CD4-positive, alpha-beta T cell (primary cell): ENCODE data around the gene OPTC. TPM values are rescaled to one million over a fixed set of nuclear protein-coding genes. Genes with fewer than 3 reads are reported as not detected.

ENCODE experiments used
- ATAC-seq: fragments of 200-7000 bp; cut with Tn5 transposase; one replicate; pipeline ENCODE4 v1.10.0; 2022; ENCODE audit warnings: mild to moderate bottlenecking; ENCODE audit not compliant: poor library complexity
- CTCF ChIA-PET: fragments of 350-600 bp; sonication (Branson Sonifier 250); formaldehyde crosslinking; loops from one replicate; lab custom pipeline; 2021; ENCODE audit warnings: antibody characterized with exemption, inconsistent platforms; lab: Charles Lee
- POLR2A ChIA-PET: fragments of 350-600 bp; sonication (Branson Sonifier 250); formaldehyde crosslinking; loops from one replicate; lab custom pipeline; 2021; ENCODE audit warnings: antibody characterized with exemption, inconsistent platforms; lab: Charles Lee
- DNase-seq, 14 experiments: peaks; one replicate each; pipeline ENCODE4 v3.0.0-alpha.2; 2013 to 2020; ENCODE audit warnings: mixed read lengths in 2 of 14
- H3K27ac ChIP-seq, 2 donors: one replicate each; pipeline versions ENCODE4 v1.5.1 to v1.7.0; 2013; ENCODE audit warnings: low read length in 2 of 2, low read depth in 1 of 2, mild to moderate bottlenecking in 1 of 2
- H3K27me3 ChIP-seq, 2 experiments: 1 replicate in 1 of 2; 2 replicates in 1 of 2; pipeline versions ENCODE4 v1.6.1 to v1.7.0; 2013; ENCODE audit warnings: low read length in 2 of 2, control low read depth in 1 of 2, mild to moderate bottlenecking in 1 of 2, moderate library complexity in 1 of 2; ENCODE audit not compliant: insufficient read depth in 2 of 2, control insufficient read depth in 1 of 2
- H3K36me3 ChIP-seq: one replicate; pipeline ENCODE4 v1.6.1; 2013; ENCODE audit warnings: low read length, control low read depth; ENCODE audit not compliant: insufficient read depth
- H3K4me1 ChIP-seq: one replicate; pipeline ENCODE4 v1.6.1; 2013; ENCODE audit warnings: low read length, control low read depth; ENCODE audit not compliant: insufficient read depth
- H3K4me3 ChIP-seq: one replicate; pipeline ENCODE4 v1.5.1; 2013; ENCODE audit warnings: mild to moderate bottlenecking, low read length, moderate library complexity
- H3K9me3 ChIP-seq, 2 experiments: 1 replicate in 1 of 2; 2 replicates in 1 of 2; pipeline versions ENCODE4 v1.6.1 to v1.7.0; 2013; ENCODE audit warnings: low read length in 2 of 2, mild to moderate bottlenecking in 2 of 2, control low read depth in 1 of 2, moderate library complexity in 1 of 2; ENCODE audit not compliant: control insufficient read depth in 1 of 2, insufficient read depth in 1 of 2
- H3K27ac Mint-ChIP-seq: one replicate; pipeline ENCODE4 v1.8.0; 2020; ENCODE audit warnings: mixed read lengths
- H3K27me3 Mint-ChIP-seq: one replicate; pipeline ENCODE4 v1.8.0; 2021; ENCODE audit warnings: mixed read lengths
- H3K36me3 Mint-ChIP-seq: one replicate; pipeline ENCODE4 v1.8.0; 2021; ENCODE audit warnings: low read depth, mixed read lengths
- H3K4me1 Mint-ChIP-seq: one replicate; pipeline ENCODE4 v1.8.0; 2021; ENCODE audit warnings: low read depth, mixed read lengths
- H3K4me3 Mint-ChIP-seq: one replicate; pipeline ENCODE4 v1.8.0; 2020; ENCODE audit warnings: mild to moderate bottlenecking, mixed read lengths
- H3K9me3 Mint-ChIP-seq: one replicate; pipeline ENCODE4 v1.8.0; 2020; ENCODE audit warnings: mixed read lengths
- intact Hi-C, 2 experiments: fragments of 100-400 bp; cut with DNase I in 1 of 2; cut with micrococcal nuclease in 1 of 2; formaldehyde crosslinking; loops; one replicate each; pipeline versions ENCODE4 v1.15.1 to v1.9.0; 2023 to 2025; cut with DNase I, micrococcal nuclease
- total RNA-seq, 174 experiments: library from RNA in 2 of 174; stranded (reverse) in 2 of 174; gene quantifications; one replicate each; pipeline ENCODE4 v1.2.3 and lab custom pipeline; 2021 to 2026
- TF ChIP-seq, protein P1 (sequence below): fragments of 200-600 bp; IDR thresholded peaks from one replicate; pipeline ENCODE4 v1.8.0; 2022; ENCODE audit warnings: antibody characterized with exemption, mild to moderate bottlenecking

Gene OPTC
- total RNA-seq, 2 experiments from 2014 or later: not detected

DNA sequence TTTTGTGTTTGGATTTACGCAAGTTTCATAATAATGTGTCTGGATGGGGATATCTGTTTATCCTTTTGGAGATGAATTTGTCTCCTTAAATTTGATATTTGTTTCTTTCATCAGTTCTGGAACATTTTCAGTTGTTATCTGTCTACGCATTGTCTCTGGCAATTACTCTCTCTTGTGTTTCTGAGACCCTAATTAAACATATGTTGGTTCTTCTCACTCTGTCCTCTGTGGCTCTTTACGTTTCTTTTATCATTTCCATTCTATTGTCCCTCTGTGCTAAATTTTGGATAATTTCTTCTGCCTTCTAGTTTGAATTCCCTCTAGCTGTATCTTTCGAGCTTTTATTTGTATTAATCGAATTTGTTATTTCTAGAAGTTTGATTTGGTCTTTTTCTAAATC is 35.9 kb upstream of the OPTC start:
- POLR2A ChIA-PET: no interaction called here
- no peaks in the 10 kb centered on the region for H3K4me1 Mint-ChIP-seq

DNA sequence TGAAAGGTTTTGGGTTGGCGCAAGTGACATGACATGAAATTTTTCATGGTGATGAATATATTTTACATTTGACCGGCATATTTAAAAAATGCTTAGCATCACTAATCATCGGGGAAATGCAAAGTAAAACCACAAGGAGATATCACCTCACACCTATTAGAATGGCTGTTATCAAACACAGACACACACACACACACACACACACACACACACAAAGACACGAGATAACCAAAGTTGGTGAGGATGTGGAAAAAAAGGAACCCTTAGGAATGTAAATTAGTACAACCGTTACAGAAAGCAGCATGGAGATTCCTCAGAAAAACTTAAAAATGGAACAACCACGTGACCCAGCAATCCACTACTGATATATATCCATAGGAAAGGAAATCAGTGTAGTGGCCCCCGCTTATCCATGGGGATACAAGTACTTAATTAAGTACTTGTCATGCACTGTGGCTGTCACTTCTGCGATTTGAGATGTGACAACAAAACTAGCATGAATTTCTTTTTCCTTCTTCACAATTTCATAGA is 34.2 kb upstream of the OPTC start:
- ChIA-PET CTCF (no interaction called here), POLR2A (no interaction called here)

More for the DNA sequence above, 35.9 kb upstream of the OPTC start:
- no peak overlapping the region for H3K4me3 Mint-ChIP-seq
- Histone ChIP-seq H3K9me3 (peaks cover 0 to 5% of the 10 kb centered on the region in 2 experiments), H3K4me3 (no peak overlapping the region), H3K36me3 (no peaks in the 10 kb centered on the region), H3K4me1 (no peaks in the 10 kb centered on the region), H3K27me3 (peaks cover 5 to 8% of the 10 kb centered on the region in 2 experiments), H3K27ac (no peak overlapping the region)
- H3K27me3 Mint-ChIP-seq: peaks cover 42% of the 10 kb centered on the region
- H3K27ac Mint-ChIP-seq: no peak overlapping the region
- CTCF ChIA-PET: no interaction called here
- DNase-seq: no peak
- H3K9me3 Mint-ChIP-seq: no peaks in the 10 kb centered on the region
- H3K36me3 Mint-ChIP-seq: no peaks in the 10 kb centered on the region
- intact Hi-C loops: no loop called here
- TF ChIP-seq, protein P1, sequence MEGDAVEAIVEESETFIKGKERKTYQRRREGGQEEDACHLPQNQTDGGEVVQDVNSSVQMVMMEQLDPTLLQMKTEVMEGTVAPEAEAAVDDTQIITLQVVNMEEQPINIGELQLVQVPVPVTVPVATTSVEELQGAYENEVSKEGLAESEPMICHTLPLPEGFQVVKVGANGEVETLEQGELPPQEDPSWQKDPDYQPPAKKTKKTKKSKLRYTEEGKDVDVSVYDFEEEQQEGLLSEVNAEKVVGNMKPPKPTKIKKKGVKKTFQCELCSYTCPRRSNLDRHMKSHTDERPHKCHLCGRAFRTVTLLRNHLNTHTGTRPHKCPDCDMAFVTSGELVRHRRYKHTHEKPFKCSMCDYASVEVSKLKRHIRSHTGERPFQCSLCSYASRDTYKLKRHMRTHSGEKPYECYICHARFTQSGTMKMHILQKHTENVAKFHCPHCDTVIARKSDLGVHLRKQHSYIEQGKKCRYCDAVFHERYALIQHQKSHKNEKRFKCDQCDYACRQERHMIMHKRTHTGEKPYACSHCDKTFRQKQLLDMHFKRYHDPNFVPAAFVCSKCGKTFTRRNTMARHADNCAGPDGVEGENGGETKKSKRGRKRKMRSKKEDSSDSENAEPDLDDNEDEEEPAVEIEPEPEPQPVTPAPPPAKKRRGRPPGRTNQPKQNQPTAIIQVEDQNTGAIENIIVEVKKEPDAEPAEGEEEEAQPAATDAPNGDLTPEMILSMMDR: no peak
- no peak for ATAC-seq

DNA sequence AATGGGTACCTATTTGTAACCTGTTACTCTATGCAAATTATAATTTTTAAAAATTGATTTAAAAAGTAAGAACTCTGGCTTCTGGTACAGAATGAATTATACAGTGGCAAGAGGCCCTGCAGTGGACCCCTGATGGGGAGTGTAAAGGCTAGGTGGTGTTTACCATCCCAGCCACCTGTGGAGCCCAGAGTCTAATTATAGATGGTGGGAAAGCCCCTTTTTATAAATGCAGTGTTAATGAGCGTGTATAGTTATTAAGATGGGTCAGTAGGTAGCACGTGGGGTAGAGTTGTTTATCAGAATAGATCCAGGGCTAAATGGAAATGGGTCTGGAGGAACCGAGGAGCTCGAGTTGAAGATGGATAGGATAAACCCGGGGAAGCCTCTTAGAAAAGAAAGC is 32.2 kb upstream of the OPTC start:
- peaks cover 47% of the 10 kb centered on the region for H3K27me3 Mint-ChIP-seq
- ChIA-PET CTCF (interaction anchor here (0.7 kb wide), 1 partner anchor 189 kb away, joined by 4 read pairs; no protein-coding TSS in a partner anchor), POLR2A (no interaction called here)
- no peaks in the 10 kb centered on the region for H3K9me3 ChIP-seq
- no peaks in the 10 kb centered on the region for H3K4me1 Mint-ChIP-seq
- no peaks in the 10 kb centered on the region for H3K36me3 Mint-ChIP-seq
- H3K27ac Mint-ChIP-seq: no peak overlapping the region
- no peak overlapping the region for H3K27ac ChIP-seq
- H3K9me3 Mint-ChIP-seq: no peaks in the 10 kb centered on the region
- no peak overlapping the region for H3K4me3 Mint-ChIP-seq
- ATAC-seq (no peak), DNase-seq (no peak)
- intact Hi-C loops: no loop called here
- TF ChIP-seq, protein P1: no peak
- no peaks in the 10 kb centered on the region for H3K36me3 ChIP-seq
- H3K27me3 ChIP-seq: peaks cover 4 to 5% of the 10 kb centered on the region in 2 experiments
- no peaks in the 10 kb centered on the region for H3K4me1 ChIP-seq
- H3K4me3 ChIP-seq: no peak overlapping the region

More for the DNA sequence above, 34.2 kb upstream of the OPTC start:
- Mint-ChIP-seq H3K36me3 (no peaks in the 10 kb centered on the region), H3K4me1 (no peaks in the 10 kb centered on the region), H3K27ac (no peak overlapping the region), H3K4me3 (no peak overlapping the region), H3K9me3 (no peaks in the 10 kb centered on the region), H3K27me3 (peaks cover 46% of the 10 kb centered on the region)
- peaks cover 4 to 5% of the 10 kb centered on the region in 2 experiments for H3K27me3 ChIP-seq
- no peak overlapping the region for H3K4me3 ChIP-seq
- no peaks in the 10 kb centered on the region for H3K4me1 ChIP-seq
- H3K9me3 ChIP-seq: peaks cover 0 to 5% of the 10 kb centered on the region in 2 experiments
- H3K27ac ChIP-seq: no peak overlapping the region
- intact Hi-C loops: no loop called here
- ATAC-seq (no peak), DNase-seq (no peak)
- TF ChIP-seq, protein P1: no peak
- no peaks in the 10 kb centered on the region for H3K36me3 ChIP-seq
